Occipital lobe (tissue), 2 donors: ENCODE measurements around the gene GATAD1. TPM values are rescaled to one million over a fixed set of nuclear protein-coding genes. Genes with fewer than 3 reads are reported as not detected.
"Not testable (repeated sequence)": the region's sequence is repeated elsewhere in the genome, so short reads cannot be mapped to it uniquely, and the experiment has no call there.

Source experiments
- DNase-seq: peaks from one replicate; lab custom pipeline; 2025; lab: John Stamatoyannopoulos, UW
- total RNA-seq: library from RNA; depleted of rRNA; stranded (reverse); fragments of >200 nt; gene quantifications from one replicate; pipeline ENCODE4 v1.2.3, GENCODE V29; 2014

Gene GATAD1
- total RNA-seq, 1 donor from 2014 or later = 30.9 TPM

DNA sequence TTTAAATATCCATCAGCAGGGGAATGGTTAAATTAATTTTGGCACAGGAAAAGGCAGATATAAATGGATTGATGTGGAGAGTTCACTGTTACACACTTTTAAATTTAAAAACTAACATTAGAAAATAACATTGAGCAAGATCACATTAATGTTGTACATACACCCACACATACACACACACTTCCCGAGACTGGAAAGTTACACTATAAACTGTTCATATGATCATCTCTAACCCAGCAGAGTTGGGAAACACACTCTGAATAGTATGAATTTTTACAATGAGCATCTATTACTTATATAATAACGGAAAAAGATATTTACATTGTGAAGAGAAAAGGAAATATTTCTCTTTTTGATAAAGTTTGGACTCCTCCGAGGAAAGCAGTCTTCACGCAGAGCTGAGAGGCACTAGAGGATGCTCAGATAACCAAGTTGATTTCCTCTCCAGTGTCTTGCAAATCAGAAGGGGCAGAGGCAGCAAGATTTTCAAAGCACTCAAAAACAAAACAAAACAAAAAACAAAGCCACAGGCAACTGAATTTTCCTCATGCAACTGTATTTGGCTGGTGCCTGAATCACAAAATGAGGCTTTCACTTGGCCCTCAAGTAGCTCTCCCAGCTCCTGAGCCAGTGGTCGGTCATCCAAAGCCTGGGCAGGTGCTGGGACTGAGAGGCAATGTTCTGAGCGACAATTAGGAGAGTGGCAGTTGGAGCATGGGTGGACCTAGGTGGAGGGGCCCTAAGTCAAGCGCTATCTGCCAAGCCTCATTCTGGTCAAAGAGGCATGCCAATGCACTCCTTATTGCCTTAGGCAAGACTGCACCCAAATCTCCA, 10.5 kb upstream of the GATAD1 start:
- DNase-seq = no peak

DNA sequence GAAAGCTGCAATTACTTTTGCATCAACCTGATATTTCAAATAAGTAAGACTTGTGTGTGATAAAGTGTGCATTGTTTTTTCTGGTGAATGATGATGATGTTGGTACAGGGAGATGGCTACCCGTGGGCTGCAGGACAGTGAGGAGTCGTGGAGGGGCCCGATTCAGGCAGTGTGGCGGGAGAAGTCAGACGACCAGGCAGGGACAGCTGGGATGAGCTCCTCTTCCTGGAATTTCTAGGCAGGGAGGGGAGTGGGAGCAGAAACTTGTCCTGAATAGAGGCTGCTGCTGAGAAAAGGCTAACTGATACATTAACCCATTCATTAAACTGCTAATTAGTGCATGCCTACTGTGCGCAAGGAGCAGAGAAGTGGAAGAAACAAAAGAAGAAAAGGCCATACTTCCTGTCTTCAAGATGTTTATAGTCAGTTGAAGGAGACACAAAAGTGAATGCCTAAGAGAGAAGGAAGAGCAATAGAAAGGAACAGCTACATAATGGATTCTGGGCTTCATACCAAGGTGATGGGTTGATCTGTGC, 9.3 kb upstream of the GATAD1 start:
- no peak for DNase-seq

DNA sequence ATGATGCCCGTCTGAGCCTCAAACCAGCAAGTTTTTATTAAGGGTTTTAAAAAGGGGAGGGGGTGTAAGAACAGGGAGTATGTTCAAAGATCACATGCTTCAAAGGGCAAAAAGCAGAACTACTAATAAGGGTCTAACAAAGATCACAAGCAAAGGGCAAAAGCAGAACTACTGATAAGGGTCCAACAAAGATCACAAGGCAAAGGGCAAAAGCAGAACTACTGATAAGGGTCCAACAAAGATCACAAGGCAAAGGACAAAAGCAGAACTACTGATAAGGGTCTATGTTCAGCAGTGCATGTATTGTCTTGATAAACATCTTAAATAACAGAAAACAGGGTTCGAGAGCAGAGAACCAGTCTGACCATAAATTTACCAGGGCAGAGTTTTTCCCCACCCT, 4.6 kb upstream of the GATAD1 start:
- not testable (repeated sequence) for DNase-seq

DNA sequence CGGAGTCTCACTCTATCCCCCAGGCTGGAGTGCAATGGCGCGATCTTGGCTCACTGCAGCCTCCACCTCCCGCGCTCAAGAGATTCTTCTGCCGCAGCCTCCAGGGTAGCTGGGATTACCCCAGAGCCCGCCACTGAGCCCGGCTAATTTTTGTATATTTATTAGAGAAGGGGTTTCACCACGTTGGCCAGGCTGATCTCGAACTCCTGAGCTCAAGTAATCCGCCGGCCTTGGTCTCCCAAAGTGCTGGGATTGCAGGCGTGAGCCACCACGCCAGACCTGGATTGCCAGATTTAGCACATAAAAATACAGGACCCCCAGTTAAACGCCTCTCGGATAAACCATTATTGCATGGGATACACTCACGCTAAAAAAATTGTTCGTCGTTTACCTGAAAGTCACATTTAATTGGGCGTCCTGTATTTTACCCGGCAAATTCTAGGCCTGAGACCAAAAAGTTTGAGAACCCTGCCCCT, 375 bp upstream of the GATAD1 start:
- DNase-seq = no peak

DNA sequence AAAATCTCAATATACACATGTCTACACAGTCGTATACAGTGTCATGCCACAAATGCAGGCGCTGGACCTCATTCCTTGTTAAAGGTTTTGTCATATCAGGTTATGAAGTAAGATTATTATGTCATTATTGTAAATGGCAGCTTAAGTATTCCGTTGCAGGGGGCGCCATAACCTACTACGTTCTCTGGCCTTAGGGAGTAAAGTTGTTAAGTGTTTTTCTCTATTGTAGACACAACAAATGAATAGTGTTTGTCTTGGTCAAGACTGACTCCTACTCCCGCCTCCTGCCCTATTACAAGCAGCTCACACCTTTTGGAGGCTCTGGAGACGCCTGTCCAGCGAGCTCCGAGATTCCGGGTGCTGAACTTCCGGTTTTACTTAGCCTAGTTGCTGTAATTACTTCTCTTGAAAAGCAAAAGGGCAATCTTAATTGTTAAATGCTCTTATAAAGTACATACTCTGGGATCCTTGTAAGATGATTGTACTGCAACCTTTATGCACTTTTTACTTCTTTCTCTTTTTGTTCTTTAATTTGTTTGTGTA, 994 bp downstream of the GATAD1 start:
- no peak for DNase-seq

DNA sequence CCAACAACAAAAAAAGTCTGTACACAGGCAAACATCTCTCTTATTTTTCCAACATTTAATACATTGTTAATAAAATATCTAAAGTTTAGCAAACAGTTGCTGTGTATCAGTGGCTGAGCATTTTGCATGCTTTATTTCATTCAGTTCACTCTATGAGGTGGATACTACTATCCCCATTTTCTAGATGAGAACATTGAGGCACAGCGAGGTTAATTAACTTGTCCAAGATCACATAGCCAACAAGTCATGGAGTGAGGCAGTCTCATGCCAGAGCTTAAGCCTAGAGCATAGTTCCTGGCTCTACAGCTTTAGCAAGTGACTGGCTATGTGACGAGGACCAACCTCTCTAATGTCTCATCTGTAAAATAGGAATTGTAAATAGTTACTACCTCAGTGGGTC, 4.4 kb downstream of the GATAD1 start:
- DNase-seq = no peak

DNA sequence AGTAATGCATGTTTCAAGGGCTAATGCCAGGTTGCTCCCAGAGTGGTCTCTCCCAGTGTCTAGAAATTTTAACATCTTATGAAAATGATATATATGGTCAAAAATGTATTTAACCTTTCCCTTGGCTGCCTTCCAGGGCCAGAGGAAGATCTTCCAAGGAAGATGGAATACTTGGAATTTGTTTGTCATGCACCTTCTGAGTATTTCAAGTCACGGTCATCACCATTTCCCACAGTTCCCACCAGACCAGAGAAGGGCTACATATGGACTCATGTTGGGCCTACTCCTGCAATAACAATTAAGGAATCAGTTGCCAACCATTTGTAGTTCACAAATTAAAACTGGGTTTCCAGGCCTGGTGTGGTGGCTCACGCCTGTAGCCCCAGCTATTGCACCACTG, 9.0 kb downstream of the GATAD1 start:
- no peak for DNase-seq

DNA sequence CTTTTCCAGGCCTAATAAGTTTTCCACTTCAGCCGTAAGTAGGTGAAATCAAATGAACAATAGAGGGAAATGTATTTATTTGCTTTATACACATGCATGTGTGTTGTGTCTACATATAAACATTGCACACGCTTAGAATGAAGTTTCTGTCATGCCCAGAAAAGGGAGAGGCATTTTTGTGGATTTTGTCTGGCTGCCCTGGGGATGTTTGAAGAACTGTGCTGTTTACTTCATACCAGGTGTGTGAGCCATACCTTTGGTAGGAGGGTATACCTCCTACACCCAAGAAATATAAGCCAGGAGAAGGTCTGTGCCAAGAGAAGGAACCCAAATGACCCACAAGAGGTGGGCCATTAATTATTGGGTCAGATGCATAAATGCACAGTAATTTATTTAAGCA, 12.8 kb downstream of the GATAD1 start:
- no peak for DNase-seq

DNA sequence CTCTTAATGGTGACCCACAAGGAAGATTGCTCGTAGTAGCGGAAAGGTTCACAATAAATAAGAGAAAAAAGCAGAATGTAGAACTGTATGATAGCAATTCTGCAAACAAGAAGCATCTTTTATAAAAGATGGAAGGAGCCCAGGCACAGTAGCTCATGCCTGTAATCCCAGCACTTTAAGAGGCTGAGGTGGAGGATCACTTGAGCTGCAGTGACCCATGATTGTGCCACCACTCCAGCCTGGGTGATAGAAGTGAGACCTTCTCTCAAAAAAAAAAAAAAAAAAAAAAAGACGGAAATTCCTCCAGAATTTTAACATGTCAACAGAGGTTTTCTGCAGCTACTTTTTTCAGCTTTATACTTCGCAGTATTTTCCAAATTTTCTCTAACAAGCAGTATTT, 13.2 kb downstream of the GATAD1 start:
- no peak for DNase-seq

DNA sequence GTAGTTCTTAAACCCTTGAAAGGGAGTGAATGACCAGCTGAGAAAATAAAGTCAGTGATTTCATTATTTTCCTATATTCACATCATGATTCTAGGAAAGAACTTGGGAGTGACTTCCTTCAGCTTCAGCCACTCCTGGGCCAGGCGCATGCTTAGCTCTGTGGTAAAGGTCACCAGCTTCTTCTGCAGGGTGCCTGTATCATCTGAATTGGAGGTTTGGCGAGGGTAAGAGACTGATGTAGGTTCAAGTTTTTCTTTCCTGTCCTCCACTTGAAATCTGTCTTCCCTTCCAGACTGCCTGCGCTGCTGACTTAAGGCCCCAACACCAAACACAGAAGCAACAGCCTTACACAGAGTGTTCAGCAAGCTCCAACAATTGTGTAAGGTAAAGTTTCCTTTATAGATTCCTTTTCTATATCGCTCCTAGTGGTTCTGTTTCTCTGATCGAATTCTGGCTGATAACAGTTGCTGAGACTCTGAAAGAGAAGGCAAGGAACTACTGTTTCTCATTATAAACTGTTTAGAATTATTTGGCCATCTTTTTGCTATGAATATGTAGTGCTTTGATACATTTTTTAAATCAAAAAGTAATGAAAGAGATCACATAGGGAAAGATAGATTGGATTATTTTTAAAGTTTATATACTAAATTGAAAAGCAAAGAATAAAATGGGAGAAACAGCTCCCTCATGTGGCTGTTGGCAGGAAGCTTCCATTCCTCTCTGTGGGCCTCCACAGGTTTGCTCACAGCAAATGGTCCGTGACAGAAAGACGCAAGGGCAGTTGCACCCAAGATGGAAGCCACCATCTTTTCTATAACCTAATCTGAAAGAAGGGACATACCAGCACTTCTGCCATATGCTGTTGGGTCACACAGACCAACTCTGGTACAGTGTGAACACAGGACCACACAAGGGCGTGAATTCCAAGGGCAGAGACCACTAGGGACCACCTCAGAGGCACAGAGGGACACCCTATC, 14.0 kb downstream of the GATAD1 start:
- DNase-seq = no peak

DNA sequence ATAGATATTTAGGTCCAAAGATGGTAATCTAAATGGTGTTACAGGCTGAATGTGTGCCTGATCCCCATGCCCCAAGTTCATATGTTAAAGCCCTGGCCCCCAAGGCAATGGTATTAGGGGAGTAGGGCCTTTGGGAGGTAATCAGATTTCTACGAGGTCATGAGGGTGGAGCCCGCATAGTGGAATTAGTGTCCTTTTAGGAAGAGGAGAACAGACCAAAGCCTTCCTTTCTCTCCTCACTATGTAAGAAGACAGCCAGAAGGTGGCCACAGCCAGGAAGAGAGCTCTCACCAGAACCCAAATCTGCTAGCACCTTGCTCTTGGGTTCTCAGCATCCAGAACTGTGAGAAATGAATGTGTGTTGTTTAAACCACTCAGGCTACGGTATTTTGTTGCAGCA, 15.3 kb downstream of the GATAD1 start:
- DNase-seq = no peak

DNA sequence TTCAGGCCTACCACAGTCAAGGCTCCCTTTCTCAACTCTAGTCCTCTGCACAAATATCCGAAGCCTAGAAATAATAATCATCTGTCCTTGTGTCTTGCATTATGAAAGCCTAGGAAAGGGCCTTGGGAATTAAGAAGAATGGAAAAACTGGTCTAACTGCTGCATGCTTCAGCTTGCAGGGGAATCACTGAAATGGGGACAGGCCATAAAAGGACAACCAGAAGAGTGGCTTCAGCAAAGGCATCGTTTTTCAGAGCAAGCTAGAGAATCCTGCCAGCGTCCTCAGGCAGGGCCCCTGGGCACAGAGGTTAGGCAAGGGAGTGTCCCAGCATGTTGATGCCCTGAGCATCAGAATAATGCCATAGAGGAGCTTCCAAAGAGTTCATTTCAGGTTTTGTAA, 17.2 kb downstream of the GATAD1 start:
- no peak for DNase-seq

DNA sequence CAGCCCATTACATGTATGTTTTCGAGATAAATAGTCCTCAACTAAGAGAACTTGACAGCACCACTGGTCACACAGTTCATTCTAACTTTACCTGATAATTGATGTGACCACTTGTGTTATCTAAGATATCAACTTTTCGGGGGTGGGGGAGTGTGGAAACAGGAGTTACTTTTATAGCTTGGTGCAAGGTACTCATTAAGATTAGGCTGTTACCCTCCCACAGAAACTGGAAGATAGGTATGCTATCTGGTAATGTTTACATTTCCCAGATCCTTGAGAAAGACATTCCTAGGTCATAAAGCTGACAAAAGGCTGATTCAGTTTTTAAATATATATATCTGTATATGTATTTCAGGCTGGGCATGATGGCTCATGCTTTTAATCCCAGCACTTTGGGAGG, 19.4 kb downstream of the GATAD1 start:
- DNase-seq = no peak

DNA sequence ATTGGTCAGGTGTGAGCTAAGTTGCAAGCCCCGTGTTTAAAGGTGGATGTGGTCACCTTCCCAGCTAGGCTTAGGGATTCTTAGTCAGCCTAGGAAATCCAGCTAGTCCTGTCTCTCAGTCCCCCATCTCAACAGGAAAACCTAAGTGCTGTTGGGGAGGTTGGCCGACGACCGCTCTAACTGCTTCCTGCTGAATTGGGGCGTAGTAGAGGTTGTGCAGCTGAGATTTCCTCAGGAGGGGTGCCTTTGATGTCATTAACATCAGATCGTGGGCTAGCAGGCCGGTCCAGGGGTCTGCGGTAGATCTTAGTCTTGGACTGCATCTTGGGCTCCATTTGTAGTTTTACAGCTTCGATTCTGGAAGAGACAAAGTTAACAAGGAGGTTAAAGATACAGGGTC, 21.3 kb downstream of the GATAD1 start:
- DNase-seq = not testable (repeated sequence)

DNA sequence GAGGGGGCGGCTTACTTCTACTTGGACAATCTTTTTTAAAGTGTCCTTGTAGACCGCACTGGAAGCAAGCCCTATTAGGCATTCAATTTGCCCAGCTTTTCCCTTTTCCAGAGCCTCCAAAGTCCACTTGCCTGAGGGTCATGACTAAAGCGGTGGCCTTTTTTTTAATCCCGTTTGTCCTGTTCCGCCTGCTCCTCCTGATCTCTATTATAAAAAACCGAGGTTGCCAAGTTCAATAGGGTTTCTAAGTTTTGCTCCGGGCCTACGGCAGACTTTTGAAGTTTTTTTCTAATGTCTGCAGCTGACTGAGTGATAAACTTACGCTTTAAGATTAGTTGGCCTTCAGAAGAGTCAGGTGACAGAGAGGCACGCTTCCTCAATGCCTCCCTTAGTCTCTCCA, 26.7 kb downstream of the GATAD1 start:
- DNase-seq = not testable (repeated sequence)

DNA sequence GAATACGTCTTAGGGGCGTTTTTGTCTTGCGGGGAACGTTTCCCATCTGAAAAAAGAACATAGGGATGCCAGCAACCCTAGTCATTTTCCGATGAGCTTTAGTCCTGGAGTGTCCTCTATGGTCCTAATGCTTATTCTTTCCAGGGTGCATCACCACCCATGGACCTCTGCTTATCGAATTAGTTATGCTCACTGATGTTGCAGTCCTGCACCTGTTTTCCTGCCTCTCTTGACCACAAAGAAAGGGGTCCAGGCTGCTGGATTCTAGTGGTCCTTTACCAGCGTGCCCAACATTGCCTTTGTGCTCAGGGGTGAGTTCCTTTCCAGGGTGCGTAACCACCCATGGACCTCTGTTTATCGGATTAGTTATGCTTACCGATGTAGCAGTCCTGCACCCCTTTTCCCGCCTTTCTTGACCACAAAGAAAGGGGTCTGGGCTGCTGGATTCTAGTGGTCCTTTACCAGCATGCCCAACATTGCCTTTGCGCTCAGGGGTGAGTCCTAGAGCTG, 28.0 kb downstream of the GATAD1 start:
- not testable (repeated sequence) for DNase-seq

DNA sequence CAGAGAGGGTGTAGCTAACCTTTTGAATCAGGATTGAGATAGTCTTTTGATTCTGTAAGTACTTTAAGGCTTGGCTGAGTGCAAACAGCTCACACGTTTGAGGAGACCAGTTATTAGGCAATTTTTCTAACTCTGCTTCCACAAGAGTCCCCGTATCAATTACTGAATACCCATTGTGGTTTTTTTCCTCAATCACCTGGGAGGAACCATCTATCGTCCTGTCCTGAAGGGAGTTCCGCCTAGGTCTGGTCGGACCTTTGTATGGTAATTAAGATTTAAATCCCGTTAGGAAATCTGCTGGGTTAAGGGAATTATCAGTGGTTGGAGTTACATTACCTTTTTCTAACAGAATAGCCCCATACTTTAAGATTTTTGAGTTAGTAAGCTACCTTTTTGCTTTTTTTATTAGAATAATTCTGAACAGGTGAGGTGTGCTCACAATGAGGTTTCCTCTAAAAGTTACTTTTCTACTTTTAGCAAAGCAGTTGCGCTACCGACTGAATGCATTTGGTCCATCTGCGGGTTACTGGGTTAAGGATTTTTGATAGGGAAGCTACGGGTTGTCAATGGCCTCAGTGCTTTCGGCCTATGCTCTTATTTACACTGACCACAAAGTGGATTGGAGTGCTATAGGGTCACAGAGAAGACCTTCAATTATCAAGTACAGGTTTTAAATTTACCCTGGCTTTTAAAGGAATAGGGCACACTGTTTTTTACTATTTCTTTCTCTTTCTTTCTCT, 28.7 kb downstream of the GATAD1 start:
- not testable (repeated sequence) for DNase-seq

DNA sequence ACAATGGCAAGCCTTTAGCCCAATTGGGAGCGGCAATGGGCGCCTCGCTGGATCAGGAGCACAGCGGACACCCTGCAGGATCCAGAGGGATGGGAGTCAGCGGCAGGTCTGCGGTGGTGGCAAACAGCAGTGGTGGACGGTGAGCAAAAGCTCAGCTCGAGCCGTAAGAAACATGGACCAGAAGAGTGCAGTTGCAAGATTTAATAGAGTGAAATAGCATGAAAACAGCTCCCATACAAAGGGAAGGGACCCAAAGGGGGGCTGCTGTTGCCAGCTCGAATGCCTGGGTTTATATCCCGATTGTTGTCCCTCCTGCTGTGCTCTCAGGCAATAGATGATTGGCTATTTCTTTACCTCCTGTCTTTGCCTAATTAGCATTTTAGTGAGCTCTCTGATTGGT, 30.4 kb downstream of the GATAD1 start, which contains the start of gene ERVW-1:
Gene ERVW-1, minus strand, starts transcription at position 266 of the 400 bp plus-strand sequence. CDS start 7,565 bp downstream, outside the sequence.
- not testable (repeated sequence) for DNase-seq

DNA sequence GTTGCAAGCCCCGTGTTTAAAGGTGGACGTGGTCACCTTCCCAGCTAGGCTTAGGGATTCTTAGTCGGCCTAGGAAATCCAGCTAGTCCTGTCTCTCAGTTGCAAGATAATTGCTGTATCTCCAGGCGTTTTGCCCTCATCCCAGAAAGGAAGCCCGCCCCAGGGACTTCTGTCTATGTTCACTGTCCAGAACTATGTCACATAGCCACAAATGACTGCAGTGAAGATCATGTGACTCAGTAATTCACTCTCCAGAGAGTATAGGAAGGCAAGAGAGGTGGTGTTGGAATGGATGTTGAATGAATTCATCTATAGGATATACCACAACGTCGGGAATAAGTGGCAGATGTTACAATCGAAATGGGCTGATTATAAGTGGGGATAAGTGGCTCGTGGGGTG, 30.8 kb downstream of the GATAD1 start:
- DNase-seq = no peak

DNA sequence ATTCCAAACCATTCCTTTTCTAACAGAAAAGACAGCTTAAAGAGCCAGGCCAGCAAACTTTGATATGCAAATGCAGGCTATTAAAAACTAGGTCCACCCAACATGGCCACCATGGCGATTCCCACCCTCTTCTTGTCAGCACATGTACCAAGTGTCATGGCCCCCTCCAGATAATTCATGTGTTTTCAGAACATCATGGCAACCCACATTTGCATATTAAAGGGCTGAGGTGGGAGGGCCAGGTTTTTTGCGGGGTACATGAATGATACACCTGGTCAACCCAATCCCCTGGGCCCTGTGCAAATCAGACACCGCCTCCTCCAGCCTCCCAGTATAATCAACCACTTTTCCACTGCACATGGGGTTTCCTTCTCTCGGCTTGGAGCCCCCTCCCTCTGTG, 31.4 kb downstream of the GATAD1 start:
- DNase-seq = no peak

DNA sequence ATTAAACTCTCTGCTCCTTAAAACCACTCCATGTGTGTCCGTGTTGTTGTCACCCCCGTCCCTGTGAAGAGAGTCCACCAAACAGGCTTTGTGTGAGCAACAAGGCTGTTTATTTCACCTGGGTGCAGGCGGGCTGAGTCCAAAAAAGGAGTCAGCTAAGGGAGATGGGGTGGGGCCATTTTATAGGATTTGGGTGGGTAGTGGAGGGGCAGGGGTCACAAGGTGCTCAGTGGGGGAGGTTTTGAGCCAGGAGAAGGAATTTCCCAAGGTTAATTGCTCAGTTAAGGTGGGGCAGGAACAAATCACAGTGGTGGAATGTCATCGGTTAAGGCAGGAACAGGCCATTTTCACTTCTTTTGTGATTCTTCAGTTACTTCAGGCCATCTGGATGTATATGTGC, 31.9 kb downstream of the GATAD1 start:
- DNase-seq = not testable (repeated sequence)
